ENCODE data around the gene PEAK1. TPM values are rescaled to one million over a fixed set of nuclear protein-coding genes. Genes with fewer than 3 reads are reported as not detected.

Gene PEAK1
- total and polyA plus RNA-seq, 9 of the 15 experiments (the other 6 are each of a cell fraction or from before 2014, with no cell fraction given), result 0.99 to 22.4 (median 10.8) TPM

DNA sequence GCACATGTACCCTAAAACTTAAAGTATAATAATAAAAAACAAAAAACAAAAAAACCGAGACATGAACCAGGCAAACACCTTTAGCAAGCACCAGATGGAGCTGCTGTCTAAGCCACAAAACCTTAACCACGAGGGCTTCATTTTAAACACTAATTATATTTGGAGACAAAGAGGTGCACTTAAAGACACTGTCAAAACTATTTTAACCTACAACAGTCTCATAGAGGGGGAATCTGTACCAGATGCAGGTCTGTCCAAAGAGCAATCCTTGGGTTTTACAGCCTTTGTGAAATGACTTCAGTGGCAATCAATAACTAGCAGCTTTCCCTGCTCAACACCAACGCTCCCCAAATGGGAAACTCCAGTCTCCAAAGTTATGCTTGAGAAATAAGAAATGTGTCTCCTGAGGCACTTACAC lies 233.3 kb downstream of the PEAK1 start (continued):
- no peak for TF ChIP-seq KDM1A (IDR thresholded peaks at IDR 0.05)
- TF ChIP-seq MYC (IDR thresholded peaks at IDR 0.05; ENCODE audit: low read depth, low read length), result 0 out of 2 replicates have a peak, but pooled peaks have one; percentile 34
- no peak for TF ChIP-seq MYC (CRISPR knock-in tag; IDR thresholded peaks at IDR 0.05; ENCODE audit: borderline replicate concordance, low read depth)
- peak; percentile 55 to 74 (median 59); a peak in 5 of 6 replicates for TF ChIP-seq CTCF (IDR thresholded peaks at IDR 0.05 in 2 of 3, conservative IDR thresholded peaks at IDR 0.05 in 1 of 3; ENCODE audit: insufficient read depth in 2 of 3, low read depth in 1 of 3, low read length in 3 of 3)
- 0 out of 2 replicates have a peak, but pooled peaks have one; percentile 26 for TF ChIP-seq SMC3 (conservative IDR thresholded peaks at IDR 0.05; ENCODE audit: insufficient read depth, low read depth, low read length)
- TF ChIP-seq NR2C2 (CRISPR knock-in tag; IDR thresholded peaks at IDR 0.05), result no peak
- TF ChIP-seq NR2C2 (tag; IDR thresholded peaks at IDR 0.05), result no peak
- TF ChIP-seq SNIP1 (IDR thresholded peaks at IDR 0.05; ENCODE audit: low read depth), result no peak
- TF ChIP-seq, protein P1, sequence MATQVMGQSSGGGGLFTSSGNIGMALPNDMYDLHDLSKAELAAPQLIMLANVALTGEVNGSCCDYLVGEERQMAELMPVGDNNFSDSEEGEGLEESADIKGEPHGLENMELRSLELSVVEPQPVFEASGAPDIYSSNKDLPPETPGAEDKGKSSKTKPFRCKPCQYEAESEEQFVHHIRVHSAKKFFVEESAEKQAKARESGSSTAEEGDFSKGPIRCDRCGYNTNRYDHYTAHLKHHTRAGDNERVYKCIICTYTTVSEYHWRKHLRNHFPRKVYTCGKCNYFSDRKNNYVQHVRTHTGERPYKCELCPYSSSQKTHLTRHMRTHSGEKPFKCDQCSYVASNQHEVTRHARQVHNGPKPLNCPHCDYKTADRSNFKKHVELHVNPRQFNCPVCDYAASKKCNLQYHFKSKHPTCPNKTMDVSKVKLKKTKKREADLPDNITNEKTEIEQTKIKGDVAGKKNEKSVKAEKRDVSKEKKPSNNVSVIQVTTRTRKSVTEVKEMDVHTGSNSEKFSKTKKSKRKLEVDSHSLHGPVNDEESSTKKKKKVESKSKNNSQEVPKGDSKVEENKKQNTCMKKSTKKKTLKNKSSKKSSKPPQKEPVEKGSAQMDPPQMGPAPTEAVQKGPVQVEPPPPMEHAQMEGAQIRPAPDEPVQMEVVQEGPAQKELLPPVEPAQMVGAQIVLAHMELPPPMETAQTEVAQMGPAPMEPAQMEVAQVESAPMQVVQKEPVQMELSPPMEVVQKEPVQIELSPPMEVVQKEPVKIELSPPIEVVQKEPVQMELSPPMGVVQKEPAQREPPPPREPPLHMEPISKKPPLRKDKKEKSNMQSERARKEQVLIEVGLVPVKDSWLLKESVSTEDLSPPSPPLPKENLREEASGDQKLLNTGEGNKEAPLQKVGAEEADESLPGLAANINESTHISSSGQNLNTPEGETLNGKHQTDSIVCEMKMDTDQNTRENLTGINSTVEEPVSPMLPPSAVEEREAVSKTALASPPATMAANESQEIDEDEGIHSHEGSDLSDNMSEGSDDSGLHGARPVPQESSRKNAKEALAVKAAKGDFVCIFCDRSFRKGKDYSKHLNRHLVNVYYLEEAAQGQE (IDR thresholded peaks at IDR 0.05; ENCODE audit: borderline replicate concordance), result peak; percentile 67; the same call in 1 of the 2 replicates
- TF ChIP-seq, protein P1 (CRISPR knock-in tag; IDR thresholded peaks at IDR 0.05; ENCODE audit: low read depth), result no peak

Measured in K562 (cell line).